Ovary (tissue), 9 donors: ENCODE measurements around the gene ESRRG. TPM values are rescaled to one million over a fixed set of nuclear protein-coding genes. Genes with fewer than 3 reads are reported as not detected.

Experiments
- DNase-seq, 5 donors: peaks; one replicate each; pipeline ENCODE4 v3.0.0-alpha.2; 2019 to 2020
- H3K27ac ChIP-seq, 2 donors: fragments of 200-600 bp; one replicate each; pipeline versions ENCODE4 v1.5.1 to v1.8.0; 2019 to 2022
- H3K27me3 ChIP-seq: fragments of 200-600 bp; one replicate; pipeline ENCODE4 v1.8.0; 2022
- H3K36me3 ChIP-seq: fragments of 200-600 bp; sonication (generic); one replicate; pipeline ENCODE4 v1.5.1; 2019
- H3K4me1 ChIP-seq: one replicate; pipeline ENCODE4 v1.8.1; 2013; ENCODE audit warnings: mild to moderate bottlenecking, moderate library complexity; ENCODE audit not compliant: insufficient read depth
- H3K4me3 ChIP-seq: fragments of 200-600 bp; sonication (generic); one replicate; pipeline ENCODE4 v1.5.1; 2017
- H3K9me3 ChIP-seq, 2 donors: fragments of 200-600 bp in 1 of 2; sonication (generic) in 1 of 2; one replicate each; pipeline versions ENCODE4 v1.5.1 to v1.8.1; 2013 to 2019; ENCODE audit warnings: mild to moderate bottlenecking in 1 of 2, moderate library complexity in 1 of 2
- EP300 ChIP-seq: sonication (generic); formaldehyde crosslinking; IDR thresholded peaks from one replicate; pipeline ENCODE4 v1.6.1; 2017; ENCODE audit warnings: antibody characterized with exemption
- POLR2A ChIP-seq: fragments of 450-650 bp; IDR thresholded peaks from one replicate; pipeline ENCODE4 v1.6.1; 2017; ENCODE audit warnings: antibody characterized with exemption, mild to moderate bottlenecking, moderate library complexity
- WGBS, 3 donors: extraction: QIAGEN DNeasy Blood & Tissue Kit in 1 of 3; methylation state at CpG; one replicate each; pipeline versions ENCODE4 v1.1.5 to v1.1.7; 2013 to 2017; 5-methylcytosine and 5-hydroxymethylcytosine counted together
- intact Hi-C, 4 donors: fragments of 100-400 bp; cut with DNase I; formaldehyde crosslinking; loops; one replicate each; pipeline versions ENCODE4 v1.11.0 to v1.15.1; 2022 to 2023
- polyA plus RNA-seq, 2 donors: library from polyadenylated mRNA; stranded (reverse); fragments of 200-250 nt in 1 of 2; fragments of 350-450 nt in 1 of 2; fragmentation: Illumina TruSeq in 1 of 2; extraction: RNeasy Lipid Tissue Mini Kit (QIAGEN cat#74804) in 1 of 2; gene quantifications; one replicate each; pipeline ENCODE4 v1.2.3, GENCODE V29; 2013 to 2014
- total RNA-seq, 7 donors: library from RNA; depleted of rRNA in 2 of 7; stranded (reverse); fragments of >200 nt in 2 of 7; fragmentation: NEBNext Ultra II Directional in 3 of 7; extraction: Animal tissue kit (Norgen Biotek cat#: 25700) in 3 of 7; gene quantifications; one replicate each; pipeline versions ENCODE4 v1.1.0 to v1.2.4, GENCODE V29; 2016 to 2023
- TF ChIP-seq, protein P1 (sequence below), 3 donors: fragments of 450-650 bp in 2 of 3; fragments of 200-600 bp in 1 of 3; IDR thresholded peaks; one replicate each; pipeline versions ENCODE4 v1.5.1 to v1.8.0; 2016 to 2022; ENCODE audit warnings: antibody characterized with exemption in 3 of 3, mild to moderate bottlenecking in 1 of 3
- donor health status: DM: no; HTN: no; CAD: no; lungs with moderate emphysema.
- donor health status: DM: no; HTN: no; CAD: no.
- donor health status: Bipolar disorder and iron deficiency.
- donor health status: DM: yes; HTN: yes; CAD: no.
- donor health status: DM: no; HTN: no; CAD: no.
- donor health status: DM: yes; HTN: yes; CAD: no.

ESRRG gene
- total and polyA plus RNA-seq, 9 donors: 0.07 to 3.2 (median 1.2) TPM

DNA sequence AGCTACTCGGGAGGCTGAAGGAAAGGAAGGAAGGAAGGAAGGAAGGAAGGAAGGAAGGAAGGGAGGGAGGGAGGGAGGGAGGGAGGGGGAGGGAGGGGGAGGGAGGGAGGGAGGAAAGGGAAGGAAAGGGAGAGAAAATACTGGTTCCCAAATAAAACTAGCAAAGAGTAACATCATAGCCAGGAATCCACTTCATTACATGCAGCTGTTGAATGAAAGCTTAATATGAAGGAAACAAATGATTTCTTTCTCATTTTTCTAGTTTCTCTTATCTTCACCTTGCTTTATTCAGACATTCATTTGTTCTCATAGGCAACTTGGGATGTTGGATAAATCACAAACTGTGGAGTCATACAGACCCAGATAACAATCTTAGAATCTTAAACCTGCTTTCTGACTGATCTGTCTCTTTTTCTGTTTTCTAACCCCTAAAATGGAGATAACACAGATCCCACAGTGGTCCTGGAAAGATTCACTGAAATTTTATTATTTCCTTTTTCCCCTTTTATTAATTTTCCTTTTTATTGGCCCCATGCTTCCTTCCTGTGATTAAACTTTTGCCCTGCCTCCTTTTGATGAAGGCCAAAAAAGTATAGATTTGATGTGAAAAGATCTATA is 247.5 kb downstream of the ESRRG start:
- intact Hi-C loops: no loop called here
- WGBS, 3 donors: 72 to 88% (median 77%) methylated on average over 1 of the region's 1 CpG

DNA sequence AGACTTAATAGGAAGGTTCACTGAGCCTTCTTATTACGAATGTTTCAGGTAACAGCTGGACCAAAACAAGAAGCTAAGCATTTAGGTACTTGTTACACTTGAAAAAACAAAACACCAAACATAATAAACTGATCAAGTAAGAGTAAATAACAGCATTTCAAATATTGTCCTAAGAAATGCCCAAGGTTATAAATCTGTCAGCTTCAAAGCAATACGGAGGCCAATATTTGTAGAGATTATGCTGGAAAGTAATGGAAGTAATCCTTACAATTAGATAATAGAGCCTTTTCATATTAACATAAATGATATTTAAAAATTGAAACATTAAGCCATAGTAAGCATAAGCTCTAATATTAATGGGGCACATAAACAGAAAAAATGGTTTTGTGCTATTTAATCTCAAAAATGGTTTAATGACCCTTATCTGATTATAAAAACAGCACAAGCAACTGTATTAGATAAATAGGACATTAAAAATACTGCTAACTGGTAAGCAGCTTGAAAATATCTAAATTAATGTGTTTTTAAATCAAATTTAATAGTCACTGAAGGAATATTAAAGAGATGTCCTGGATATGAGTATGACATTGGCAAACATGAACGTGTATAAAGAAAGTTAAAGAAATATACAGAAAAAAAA is 256.9 kb downstream of the ESRRG start:
- Histone ChIP-seq H3K27me3 (no peaks in the 10 kb centered on the region), H3K4me3 (no peak overlapping the region), H3K4me1 (no peaks in the 10 kb centered on the region), H3K9me3 (no peaks in the 10 kb centered on the region), H3K36me3 (no peaks in the 10 kb centered on the region), H3K27ac (no peak overlapping the region)
- TF ChIP-seq EP300: no peak
- TF ChIP-seq, protein P1, sequence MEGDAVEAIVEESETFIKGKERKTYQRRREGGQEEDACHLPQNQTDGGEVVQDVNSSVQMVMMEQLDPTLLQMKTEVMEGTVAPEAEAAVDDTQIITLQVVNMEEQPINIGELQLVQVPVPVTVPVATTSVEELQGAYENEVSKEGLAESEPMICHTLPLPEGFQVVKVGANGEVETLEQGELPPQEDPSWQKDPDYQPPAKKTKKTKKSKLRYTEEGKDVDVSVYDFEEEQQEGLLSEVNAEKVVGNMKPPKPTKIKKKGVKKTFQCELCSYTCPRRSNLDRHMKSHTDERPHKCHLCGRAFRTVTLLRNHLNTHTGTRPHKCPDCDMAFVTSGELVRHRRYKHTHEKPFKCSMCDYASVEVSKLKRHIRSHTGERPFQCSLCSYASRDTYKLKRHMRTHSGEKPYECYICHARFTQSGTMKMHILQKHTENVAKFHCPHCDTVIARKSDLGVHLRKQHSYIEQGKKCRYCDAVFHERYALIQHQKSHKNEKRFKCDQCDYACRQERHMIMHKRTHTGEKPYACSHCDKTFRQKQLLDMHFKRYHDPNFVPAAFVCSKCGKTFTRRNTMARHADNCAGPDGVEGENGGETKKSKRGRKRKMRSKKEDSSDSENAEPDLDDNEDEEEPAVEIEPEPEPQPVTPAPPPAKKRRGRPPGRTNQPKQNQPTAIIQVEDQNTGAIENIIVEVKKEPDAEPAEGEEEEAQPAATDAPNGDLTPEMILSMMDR (IDR thresholded peaks at IDR 0.05): no peak
- intact Hi-C loops: no loop called here
- DNase-seq: no peak
- WGBS, 3 donors: 62 to 67% (median 66%) methylated on average over 3 of the region's 3 CpGs

More for the DNA sequence above, 247.5 kb downstream of the ESRRG start:
- Histone ChIP-seq H3K27ac (no peak overlapping the region), H3K4me3 (no peak overlapping the region), H3K27me3 (no peaks in the 10 kb centered on the region), H3K4me1 (no peaks in the 10 kb centered on the region), H3K36me3 (no peaks in the 10 kb centered on the region), H3K9me3 (no peaks in the 10 kb centered on the region)
- TF ChIP-seq EP300: no peak
- no peak for DNase-seq

DNA sequence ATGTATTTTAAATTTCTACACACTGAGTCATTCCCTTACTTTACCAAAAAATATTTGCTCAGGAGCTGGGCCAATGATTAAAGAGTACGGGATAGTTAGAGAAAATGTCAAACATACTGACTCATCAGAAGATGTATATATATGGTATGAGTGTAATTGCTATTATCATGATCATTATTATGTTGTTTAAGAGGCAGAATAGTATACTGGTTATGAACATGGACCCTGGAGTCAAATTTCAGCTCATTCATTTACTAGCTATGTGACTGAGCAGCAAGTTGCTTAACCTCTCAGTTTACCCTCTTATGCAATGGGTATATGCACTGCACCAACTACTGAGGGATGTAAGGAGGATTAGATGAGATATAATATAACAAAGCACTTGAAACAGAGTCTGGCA is 258.7 kb downstream of the ESRRG start:
- no peaks in the 10 kb centered on the region for H3K9me3 ChIP-seq
- WGBS, 3 donors: 16 to 32% (median 22%) methylated on average over 1 of the region's 1 CpG
- H3K4me3 ChIP-seq: no peak overlapping the region
- no peaks in the 10 kb centered on the region for H3K4me1 ChIP-seq
- no peak for DNase-seq
- H3K27me3 ChIP-seq: no peaks in the 10 kb centered on the region
- no peaks in the 10 kb centered on the region for H3K36me3 ChIP-seq
- no peak for TF ChIP-seq EP300
- TF ChIP-seq POLR2A: no peak
- TF ChIP-seq, protein P1 (IDR thresholded peaks at IDR 0.05): no peak
- intact Hi-C loops: no loop called here
- H3K27ac ChIP-seq: no peak overlapping the region

DNA sequence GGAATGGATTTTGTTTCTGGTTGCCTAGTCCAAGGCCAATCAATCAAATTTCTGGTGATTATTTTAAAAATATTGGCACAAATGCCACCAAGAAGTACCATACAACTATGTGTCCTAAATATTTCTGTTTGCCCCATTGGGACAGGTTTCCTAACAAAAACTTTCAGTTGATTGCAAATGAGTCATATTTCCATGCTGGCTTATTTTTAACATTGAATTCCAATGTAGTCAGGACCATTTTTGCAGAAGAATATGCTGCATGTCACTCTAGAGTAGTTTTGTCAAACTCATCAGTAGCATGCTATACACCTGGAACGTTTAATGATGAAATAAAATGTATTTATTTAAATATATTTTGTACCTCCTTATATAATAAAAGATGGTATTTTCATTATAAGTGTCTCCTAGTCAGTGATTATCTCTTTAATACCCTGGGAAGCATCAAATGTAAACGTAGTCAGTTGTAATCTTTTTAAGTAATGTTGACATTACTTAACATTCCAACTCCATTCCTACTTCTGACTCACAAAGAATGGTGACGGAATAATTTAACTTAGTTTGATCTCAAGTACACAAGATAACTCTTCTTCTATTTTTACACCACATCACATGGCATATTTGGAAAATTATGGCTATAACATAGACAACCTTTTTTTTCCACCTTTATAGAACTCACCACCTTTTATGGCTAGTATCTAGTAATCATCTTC is 261.0 kb downstream of the ESRRG start:
- TF ChIP-seq EP300 (no peak), POLR2A (no peak)
- TF ChIP-seq, protein P1 (IDR thresholded peaks at IDR 0.05): no peak
- Histone ChIP-seq H3K4me3 (no peak overlapping the region), H3K36me3 (no peaks in the 10 kb centered on the region), H3K9me3 (no peaks in the 10 kb centered on the region), H3K27ac (no peak overlapping the region), H3K27me3 (no peaks in the 10 kb centered on the region), H3K4me1 (no peaks in the 10 kb centered on the region)
- WGBS, 3 donors: 27 to 46% (median 29%) methylated on average over 3 of the region's 3 CpGs
- intact Hi-C loops: no loop called here
- no peak for DNase-seq

DNA sequence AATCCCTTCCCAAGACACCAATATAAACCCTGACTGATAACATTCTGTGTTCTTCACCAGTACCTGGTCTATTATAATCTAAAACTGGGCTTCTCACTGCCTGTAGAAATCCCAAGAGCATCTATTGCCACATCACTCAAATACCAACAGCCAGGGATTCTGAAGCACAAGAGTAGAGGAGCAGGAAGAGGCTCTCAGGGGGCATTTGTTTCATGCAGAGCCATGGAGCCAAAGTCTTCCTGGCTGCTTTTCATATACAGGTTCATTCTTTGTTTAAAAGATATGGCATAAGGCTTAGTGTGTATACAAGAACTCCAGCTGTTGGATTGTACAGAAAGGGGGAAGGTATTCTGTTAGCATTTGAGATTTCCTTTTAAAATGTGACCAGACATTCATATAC is 261.8 kb downstream of the ESRRG start:
- intact Hi-C loops: no loop called here
- DNase-seq: no peak
- Histone ChIP-seq H3K36me3 (no peaks in the 10 kb centered on the region), H3K4me1 (no peaks in the 10 kb centered on the region), H3K27ac (no peak overlapping the region), H3K9me3 (no peaks in the 10 kb centered on the region), H3K4me3 (no peak overlapping the region), H3K27me3 (no peaks in the 10 kb centered on the region)
- TF ChIP-seq EP300 (no peak), POLR2A (no peak)
- TF ChIP-seq, protein P1 (IDR thresholded peaks at IDR 0.05): no peak
